Gastrocnemius medialis (tissue), 4 donors: ENCODE measurements around the gene TMPRSS13. TPM values are rescaled to one million over a fixed set of nuclear protein-coding genes. Genes with fewer than 3 reads are reported as not detected.

Experiments
- ATAC-seq, 2 donors: fragments of 150-250 bp; one replicate each; pipeline ENCODE4 v1.9.1; 2016
- DNase-seq, 2 donors: peaks; one replicate each; pipeline ENCODE4 v3.0.0-alpha.2; 2019
- H3K27ac ChIP-seq, 4 donors: fragments of 200-600 bp; sonication (generic); 1 replicate in 1 of 4; 2 replicates in 3 of 4; pipeline ENCODE4 v1.5.1; 2016 to 2018; ENCODE audit warnings: mild to moderate bottlenecking in 2 of 4, moderate library complexity in 1 of 4
- H3K27me3 ChIP-seq, 3 donors: fragments of 200-600 bp; sonication (generic) in 2 of 3; 1 replicate in 1 of 3; 2 replicates in 2 of 3; pipeline versions ENCODE4 v1.5.1 to v1.6.0; 2016 to 2019; ENCODE audit warnings: mild to moderate bottlenecking in 1 of 3, moderate library complexity in 1 of 3
- H3K36me3 ChIP-seq, 2 donors: fragments of 200-600 bp; sonication (generic) in 1 of 2; one replicate each; pipeline ENCODE4 v1.5.1; 2017 to 2018
- H3K4me1 ChIP-seq, 2 donors: fragments of 200-600 bp; sonication (generic) in 1 of 2; one replicate each; pipeline ENCODE4 v1.5.1; 2016 to 2017; ENCODE audit warnings: mild to moderate bottlenecking in 2 of 2
- H3K4me3 ChIP-seq, 4 donors: fragments of 200-600 bp; sonication (generic) in 3 of 4; 1 replicate in 1 of 4; 2 replicates in 3 of 4; pipeline ENCODE4 v1.5.1; 2016 to 2019; ENCODE audit warnings: mild to moderate bottlenecking in 2 of 4
- H3K9me3 ChIP-seq, 3 donors: fragments of 200-600 bp; sonication (generic) in 2 of 3; 1 replicate in 1 of 3; 2 replicates in 2 of 3; pipeline ENCODE4 v1.5.1; 2016 to 2019
- POLR2A ChIP-seq, 2 donors: fragments of 450-650 bp; IDR thresholded peaks; one replicate each; pipeline ENCODE4 v1.6.1; 2017; ENCODE audit warnings: antibody characterized with exemption in 2 of 2, mild to moderate bottlenecking in 2 of 2, moderate library complexity in 2 of 2
- in situ Hi-C, 4 donors: fragments of 200-750 bp; cut with MboI; loops; one replicate each; pipeline versions ENCODE4 v1.15.0 to v1.8.0; 2017; ENCODE audit warnings: low sequenced_read_pairs in 4 of 4
- intact Hi-C: fragments of 100-400 bp; cut with DNase I; formaldehyde crosslinking; loops from one replicate; pipeline ENCODE4 v1.15.1; 2023; ENCODE audit warnings: low total_unique reads
- total RNA-seq, 4 donors: library from RNA; depleted of rRNA; stranded (reverse); fragments of >200 nt; gene quantifications; one replicate each; pipeline versions ENCODE4 v1.1.0 to v1.2.3, GENCODE V29; 2016
- TF ChIP-seq, protein P1 (sequence below), 5 experiments: fragments of 450-650 bp in 3 of 5; fragments of 200-600 bp in 2 of 5; sonication (generic) in 2 of 5; IDR thresholded peaks in 4 of 5; conservative IDR thresholded peaks in 1 of 5; 1 replicate in 4 of 5; 2 replicates in 1 of 5; pipeline ENCODE4 v1.5.1; 2016 to 2019; ENCODE audit warnings: antibody characterized with exemption in 5 of 5, mild to moderate bottlenecking in 3 of 5, moderate library complexity in 3 of 5

Gene TMPRSS13
- total RNA-seq, 4 donors from 2014 or later, result not detected

DNA sequence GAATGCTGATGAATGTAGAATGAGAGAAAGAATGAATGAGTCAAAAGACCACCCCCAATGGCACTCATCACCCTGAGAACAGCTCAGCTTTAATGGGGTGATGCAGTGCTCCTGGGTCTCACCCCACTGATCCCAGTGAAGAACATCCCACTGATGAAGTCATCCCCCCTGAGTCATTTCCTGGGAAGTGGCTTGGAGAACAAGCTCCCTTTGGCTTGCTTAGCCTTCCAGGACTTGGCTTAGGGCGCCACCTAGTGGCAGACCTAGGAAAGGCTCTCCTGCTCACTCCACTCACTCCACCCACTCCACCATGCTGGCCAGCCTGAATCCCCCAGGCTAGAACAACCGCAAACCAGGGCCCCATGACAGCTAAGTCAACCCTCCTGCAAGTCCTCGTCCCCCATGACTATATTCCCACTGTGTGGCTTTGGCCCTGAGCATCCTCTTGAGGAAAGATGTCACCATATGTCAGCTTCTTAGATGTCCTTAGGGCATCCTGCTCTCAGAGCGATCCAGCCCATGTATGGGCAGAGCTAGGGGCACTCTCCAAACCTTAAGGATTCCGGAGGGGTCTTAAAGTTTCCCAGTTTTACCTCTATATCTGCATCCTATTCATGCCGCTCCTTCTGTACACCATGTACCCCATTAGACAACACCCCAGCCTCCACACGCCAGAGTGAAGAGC is 17.8 kb upstream of the TMPRSS13 start:
- Histone ChIP-seq H3K9me3 (peaks cover 0 to 6% (median 0%) of the 10 kb centered on the region in 3 donors), H3K4me1 (peaks cover 0 to 2% of the 10 kb centered on the region in 2 donors), H3K36me3 (no peaks in the 10 kb centered on the region), H3K27ac (no peak overlapping the region), H3K4me3 (no peak overlapping the region), H3K27me3 (peaks cover 0 to 3% (median 0%) of the 10 kb centered on the region in 3 donors)
- ATAC-seq (peak; percentile 94 to 96), DNase-seq (peak; percentile 62 to 76)
- intact Hi-C loops (loop anchor here (1.0 to 10.0 kb wide), 4 partner anchors 103 to 522 kb away; no protein-coding TSS in a partner anchor), in situ Hi-C loops (loop anchor here (5.0 to 10.0 kb wide), 5 partner anchors 105 to 522 kb away; no protein-coding TSS in a partner anchor)
- TF ChIP-seq, protein P1, sequence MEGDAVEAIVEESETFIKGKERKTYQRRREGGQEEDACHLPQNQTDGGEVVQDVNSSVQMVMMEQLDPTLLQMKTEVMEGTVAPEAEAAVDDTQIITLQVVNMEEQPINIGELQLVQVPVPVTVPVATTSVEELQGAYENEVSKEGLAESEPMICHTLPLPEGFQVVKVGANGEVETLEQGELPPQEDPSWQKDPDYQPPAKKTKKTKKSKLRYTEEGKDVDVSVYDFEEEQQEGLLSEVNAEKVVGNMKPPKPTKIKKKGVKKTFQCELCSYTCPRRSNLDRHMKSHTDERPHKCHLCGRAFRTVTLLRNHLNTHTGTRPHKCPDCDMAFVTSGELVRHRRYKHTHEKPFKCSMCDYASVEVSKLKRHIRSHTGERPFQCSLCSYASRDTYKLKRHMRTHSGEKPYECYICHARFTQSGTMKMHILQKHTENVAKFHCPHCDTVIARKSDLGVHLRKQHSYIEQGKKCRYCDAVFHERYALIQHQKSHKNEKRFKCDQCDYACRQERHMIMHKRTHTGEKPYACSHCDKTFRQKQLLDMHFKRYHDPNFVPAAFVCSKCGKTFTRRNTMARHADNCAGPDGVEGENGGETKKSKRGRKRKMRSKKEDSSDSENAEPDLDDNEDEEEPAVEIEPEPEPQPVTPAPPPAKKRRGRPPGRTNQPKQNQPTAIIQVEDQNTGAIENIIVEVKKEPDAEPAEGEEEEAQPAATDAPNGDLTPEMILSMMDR (IDR thresholded peaks at IDR 0.05 in 4 of 5, conservative IDR thresholded peaks at IDR 0.05 in 1 of 5), result peak; percentile 88 to 97 (median 94)
- TF ChIP-seq POLR2A (IDR thresholded peaks at IDR 0.05), result no peak

DNA sequence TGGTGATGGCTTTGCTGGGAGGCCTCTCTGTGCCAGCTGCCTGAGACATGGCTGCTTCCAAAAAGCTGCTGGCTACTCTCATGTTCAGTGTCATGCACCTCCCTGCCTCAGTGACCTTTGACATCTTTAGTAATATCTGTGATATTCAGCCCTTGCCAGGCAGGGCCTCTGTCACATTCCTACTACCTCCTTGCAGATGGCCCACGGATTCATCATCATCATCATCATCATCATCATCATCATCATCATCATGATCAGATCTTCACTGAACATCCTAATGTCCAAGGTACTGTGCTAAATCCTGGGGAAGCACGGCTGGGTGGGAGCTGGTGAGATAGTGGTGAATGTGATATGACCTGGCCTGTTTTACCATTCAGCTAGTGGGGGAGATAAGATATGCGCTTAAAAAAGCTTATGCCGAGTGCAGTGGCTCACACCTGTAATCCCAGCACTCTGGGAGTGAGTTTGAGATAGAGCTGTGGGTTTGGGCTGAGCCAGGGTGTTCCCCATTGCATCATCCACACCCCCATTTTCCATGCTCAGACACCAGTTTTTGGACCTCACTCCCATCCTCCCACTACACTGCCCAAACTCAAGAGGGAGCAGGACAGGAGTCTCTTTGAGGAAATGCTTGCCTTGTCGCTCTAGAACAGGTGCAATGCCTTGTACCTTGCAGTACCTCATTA is 17.1 kb upstream of the TMPRSS13 start:
- DNase-seq (no peak), ATAC-seq (no peak)
- no peak overlapping the region for H3K4me3 ChIP-seq

DNA sequence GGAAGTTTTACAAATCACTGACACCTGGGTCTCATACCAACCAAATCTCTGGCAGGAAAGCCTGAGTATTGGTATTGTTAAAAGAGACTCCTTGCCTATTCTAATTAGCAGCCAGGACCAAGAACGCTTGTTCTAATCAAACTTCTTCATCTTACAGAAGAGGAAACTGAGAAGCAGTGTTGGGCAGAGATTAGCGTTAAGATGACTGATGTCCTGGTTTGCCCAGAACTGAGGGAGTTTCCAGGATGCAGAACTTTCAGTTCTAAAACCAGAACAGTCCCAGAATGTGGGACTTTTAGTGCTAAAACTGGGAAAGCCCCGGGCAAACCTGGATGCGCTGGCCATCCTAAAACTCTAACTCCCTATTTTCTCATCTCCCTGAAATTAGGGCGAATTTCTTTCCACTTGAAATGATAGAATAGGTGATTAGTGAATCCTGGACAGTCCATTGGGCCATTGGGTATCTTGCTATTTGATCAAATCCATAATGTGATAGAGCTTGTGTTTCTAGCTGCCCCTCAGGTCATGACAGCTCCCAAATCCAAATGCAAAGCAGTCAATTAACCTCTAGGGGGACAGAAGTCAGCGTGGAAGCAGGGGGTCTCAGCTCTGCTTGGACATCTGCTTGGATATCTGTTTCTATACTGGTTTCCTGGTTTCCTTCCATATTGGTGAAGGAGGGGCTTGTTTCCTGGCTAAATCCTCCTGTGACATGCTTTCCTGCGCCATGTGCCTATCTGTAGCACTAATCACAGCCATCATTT is 16.0 kb upstream of the TMPRSS13 start:
- H3K36me3 ChIP-seq, result no peaks in the 10 kb centered on the region
- no peak for DNase-seq
- H3K4me1 ChIP-seq, result peaks cover 0 to 2% of the 10 kb centered on the region in 2 donors
- TF ChIP-seq, protein P1 (IDR thresholded peaks at IDR 0.05 in 4 of 5, conservative IDR thresholded peaks at IDR 0.05 in 1 of 5), result no peak
- no peak for TF ChIP-seq POLR2A (IDR thresholded peaks at IDR 0.05)
- peak overlapping the region in 3 of 4 donors; percentile 21 to 48 (median 22) for H3K27ac ChIP-seq
- H3K9me3 ChIP-seq, result peaks cover 0 to 6% (median 0%) of the 10 kb centered on the region in 3 donors
- H3K4me3 ChIP-seq, result no peak overlapping the region
- H3K27me3 ChIP-seq, result peaks cover 0 to 3% (median 0%) of the 10 kb centered on the region in 3 donors
- ATAC-seq, result peak in 1 of 2 donors; percentile 59
- in situ Hi-C loops (loop anchor here (5.0 to 10.0 kb wide), 5 partner anchors 103 to 520 kb away; no protein-coding TSS in a partner anchor), intact Hi-C loops (loop anchor here (10.0 kb wide), 2 partner anchors 110 to 520 kb away; no protein-coding TSS in a partner anchor)

More for the DNA sequence above, 17.1 kb upstream of the TMPRSS13 start:
- H3K4me1 ChIP-seq, result peaks cover 0 to 2% of the 10 kb centered on the region in 2 donors
- H3K27me3 ChIP-seq, result peaks cover 0 to 3% (median 0%) of the 10 kb centered on the region in 3 donors
- intact Hi-C loops, result loop anchor here (10.0 kb wide), 2 partner anchors 109 to 521 kb away; no protein-coding TSS in a partner anchor
- H3K9me3 ChIP-seq, result peaks cover 0 to 6% (median 0%) of the 10 kb centered on the region in 3 donors
- H3K27ac ChIP-seq, result no peak overlapping the region
- H3K36me3 ChIP-seq, result no peaks in the 10 kb centered on the region
- no peak for TF ChIP-seq POLR2A (IDR thresholded peaks at IDR 0.05)
- TF ChIP-seq, protein P1 (IDR thresholded peaks at IDR 0.05 in 4 of 5, conservative IDR thresholded peaks at IDR 0.05 in 1 of 5), result no peak
- in situ Hi-C loops, result loop anchor here (5.0 to 10.0 kb wide), 5 partner anchors 104 to 521 kb away; no protein-coding TSS in a partner anchor

DNA sequence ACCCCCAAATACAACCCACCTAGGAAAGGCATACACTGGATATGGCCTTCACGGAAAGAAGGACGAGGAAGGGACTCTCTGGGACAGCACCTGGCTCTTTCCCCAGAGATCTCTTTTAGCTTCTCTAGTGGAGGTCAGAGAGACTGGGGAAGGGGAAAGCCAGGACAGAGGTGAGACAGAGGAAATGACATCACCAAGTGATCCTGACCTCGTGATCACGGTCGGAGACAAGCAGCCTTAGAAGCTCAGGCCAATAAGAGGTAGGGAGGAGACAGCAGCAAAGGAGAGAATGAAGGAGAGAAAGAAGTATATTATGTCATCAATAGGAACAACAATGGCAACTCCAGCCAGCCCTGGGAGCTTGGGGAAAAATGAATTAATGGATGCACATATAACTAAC is 15.4 kb upstream of the TMPRSS13 start:
- no peak for DNase-seq
- Histone ChIP-seq H3K27ac (peak overlapping the region in 1 of 4 donors; percentile 20), H3K4me3 (no peak overlapping the region), H3K27me3 (peaks cover 0 to 3% (median 0%) of the 10 kb centered on the region in 3 donors), H3K4me1 (peaks cover 0 to 2% of the 10 kb centered on the region in 2 donors), H3K9me3 (peaks cover 0 to 6% (median 0%) of the 10 kb centered on the region in 3 donors), H3K36me3 (no peaks in the 10 kb centered on the region)
- ATAC-seq, result no peak
- in situ Hi-C loops (loop anchor here in 2 of 4 donors (5.0 to 10.0 kb wide), 4 partner anchors 97 to 520 kb away; no protein-coding TSS in a partner anchor), intact Hi-C loops (loop anchor here (10.0 kb wide), 2 partner anchors 110 to 520 kb away; no protein-coding TSS in a partner anchor)
- no peak for TF ChIP-seq POLR2A (IDR thresholded peaks at IDR 0.05)
- TF ChIP-seq, protein P1 (IDR thresholded peaks at IDR 0.05 in 4 of 5, conservative IDR thresholded peaks at IDR 0.05 in 1 of 5), result no peak
